HG02885 (cell line): ENCODE measurements around the gene MEG3.
"Not testable (repeated sequence)": the region's sequence is repeated elsewhere in the genome, so short reads cannot be mapped to it uniquely, and the experiment has no call there.

ENCODE experiments used
- ATAC-seq: cut with Tn5 transposase; IDR thresholded peaks from one replicate; pipeline ENCODE4 v1.9.1; 2021; ENCODE audit warnings: mild to moderate bottlenecking; ENCODE audit not compliant: unreplicated experiment, poor library complexity

The MEG3 gene

GRCh38 chr14:100788517-100788916 lies 37.4 kb upstream of the MEG3 start:
- ATAC-seq = no peak

- ATAC-seq = no peak
Measured at GRCh38 chr14:100788942-100789341, 37.0 kb upstream of the MEG3 start.

- ATAC-seq = no peak
Measured at GRCh38 chr14:100789460-100790417, 36.2 kb upstream of the MEG3 start.

- ATAC-seq = no peak
Measured at GRCh38 chr14:100790502-100791347, 35.2 kb upstream of the MEG3 start.

GRCh38 chr14:100791348-100791735 lies 34.6 kb upstream of the MEG3 start:
- ATAC-seq = no peak

- ATAC-seq = no peak
Measured at GRCh38 chr14:100791995-100792394, 33.9 kb upstream of the MEG3 start.

GRCh38 chr14:100796946-100797345 lies 29.0 kb upstream of the MEG3 start:
- no peak for ATAC-seq

GRCh38 chr14:100800041-100800440 lies 25.9 kb upstream of the MEG3 start:
- no peak for ATAC-seq

GRCh38 chr14:100801433-100801832 lies 24.5 kb upstream of the MEG3 start:
- ATAC-seq = not testable (repeated sequence)

GRCh38 chr14:100802179-100802578 lies 23.7 kb upstream of the MEG3 start:
- ATAC-seq = no peak

GRCh38 chr14:100802766-100803165 lies 23.2 kb upstream of the MEG3 start:
- no peak for ATAC-seq

- ATAC-seq = no peak
Measured at GRCh38 chr14:100803226-100803625, 22.7 kb upstream of the MEG3 start.

GRCh38 chr14:100803676-100804075 lies 22.2 kb upstream of the MEG3 start:
- ATAC-seq = no peak

GRCh38 chr14:100804138-100804537 lies 21.8 kb upstream of the MEG3 start:
- ATAC-seq = no peak

- no peak for ATAC-seq
Measured at GRCh38 chr14:100804558-100805309, 21.2 kb upstream of the MEG3 start.

- ATAC-seq = no peak
Measured at GRCh38 chr14:100806386-100806785, 19.5 kb upstream of the MEG3 start.

- no peak for ATAC-seq
Measured at GRCh38 chr14:100807496-100807895, 18.4 kb upstream of the MEG3 start.

GRCh38 chr14:100807979-100808734 lies 17.8 kb upstream of the MEG3 start:
- no peak for ATAC-seq

- no peak for ATAC-seq
Measured at GRCh38 chr14:100810435-100810834, 15.5 kb upstream of the MEG3 start.
